ENCODE data around the gene WDR82. TPM values are rescaled to one million over a fixed set of nuclear protein-coding genes. Genes with fewer than 3 reads are reported as not detected.

The WDR82 gene
- 69.7 TPM for total RNA-seq
- long read RNA-seq, full-length matches to known transcripts, result 4 of 20 reads
- long read RNA-seq, partial matches to known transcripts, result 2 of 20 reads
- long read RNA-seq, other reads (novel, unspliced or antisense), result 14 of 20 reads

- intact Hi-C loops (cut with DNase I), result loop anchor here (2.0 kb wide), 1 partner anchor 44 kb away; no protein-coding TSS in a partner anchor
- peak; percentile 99 for DNase-seq (ENCODE audit: low spot score)
Observed at GRCh38 chr3:52278510-52279069, at the start of gene WDR82. TSS of gene WDR82 (minus strand) at chr3:52278649. CDS start at chr3:52278361, 288 bp downstream.

GRCh38 chr3:52327486-52328290 is 49.2 kb upstream of the WDR82 start:
- DNase-seq (ENCODE audit: low spot score), result no peak
- intact Hi-C loops (cut with DNase I), result no loop called here

GRCh38 chr3:52326976-52327375 is 48.5 kb upstream of the WDR82 start:
- DNase-seq (ENCODE audit: low spot score), result no peak
- intact Hi-C loops (cut with DNase I), result no loop called here

GRCh38 chr3:52325686-52326085 is 47.2 kb upstream of the WDR82 start:
- intact Hi-C loops (cut with DNase I), result no loop called here
- DNase-seq (ENCODE audit: low spot score), result no peak

GRCh38 chr3:52324676-52325075 is 46.2 kb upstream of the WDR82 start:
- no peak for DNase-seq (ENCODE audit: low spot score)
- intact Hi-C loops (cut with DNase I), result no loop called here

- DNase-seq (ENCODE audit: low spot score), result no peak
- intact Hi-C loops (cut with DNase I), result no loop called here
Observed at GRCh38 chr3:52323526-52324295, 45.3 kb upstream of the WDR82 start.

GRCh38 chr3:52322466-52322865 is 44.0 kb upstream of the WDR82 start:
- intact Hi-C loops (cut with DNase I), result no loop called here
- DNase-seq (ENCODE audit: low spot score), result no peak

- no peak for DNase-seq (ENCODE audit: low spot score)
- intact Hi-C loops (cut with DNase I), result no loop called here
Observed at GRCh38 chr3:52321481-52321880, 43.0 kb upstream of the WDR82 start.

GRCh38 chr3:52319921-52320595 is 41.6 kb upstream of the WDR82 start:
- DNase-seq (ENCODE audit: low spot score), result no peak
- intact Hi-C loops (cut with DNase I), result no loop called here

- no peak for DNase-seq (ENCODE audit: low spot score)
- intact Hi-C loops (cut with DNase I), result no loop called here
Observed at GRCh38 chr3:52318186-52318816, 39.9 kb upstream of the WDR82 start.

GRCh38 chr3:52317208-52318000 is 39.0 kb upstream of the WDR82 start:
- DNase-seq (ENCODE audit: low spot score), result peak; percentile 82
- intact Hi-C loops (cut with DNase I), result no loop called here

- intact Hi-C loops (cut with DNase I), result no loop called here
- no peak for DNase-seq (ENCODE audit: low spot score)
Observed at GRCh38 chr3:52315977-52316764, 37.7 kb upstream of the WDR82 start, which contains the start of gene DNAH1. TSS of gene DNAH1 (plus strand) at chr3:52316319. CDS start at chr3:52322443, 6,124 bp downstream.

GRCh38 chr3:52315006-52315405 is 36.6 kb upstream of the WDR82 start:
- DNase-seq (ENCODE audit: low spot score), result no peak
- intact Hi-C loops (cut with DNase I), result no loop called here

GRCh38 chr3:52314489-52314888 is 36.0 kb upstream of the WDR82 start:
- intact Hi-C loops (cut with DNase I), result no loop called here
- no peak for DNase-seq (ENCODE audit: low spot score)

GRCh38 chr3:52313774-52314188 is 35.3 kb upstream of the WDR82 start:
- intact Hi-C loops (cut with DNase I), result no loop called here
- no peak for DNase-seq (ENCODE audit: low spot score)

- DNase-seq (ENCODE audit: low spot score), result no peak
- intact Hi-C loops (cut with DNase I), result no loop called here
Observed at GRCh38 chr3:52313188-52313773, 34.8 kb upstream of the WDR82 start.

GRCh38 chr3:52311576-52312119 is 33.2 kb upstream of the WDR82 start:
- intact Hi-C loops (cut with DNase I), result no loop called here
- no peak for DNase-seq (ENCODE audit: low spot score)

Measured in cardiac septum (tissue), 1 donor.